Liver (tissue), 9 donors: Measurements from ENCODE around the gene DYSF. TPM values are rescaled to one million over a fixed set of nuclear protein-coding genes. Genes with fewer than 3 reads are reported as not detected.

Source experiments
- DNase-seq: peaks from one replicate; pipeline ENCODE4 v3.0.0-alpha.2; 2017; ENCODE audit warnings: low spot score
- H3K27ac ChIP-seq, 2 donors: one replicate each; pipeline ENCODE4 v1.7.0; 2013; ENCODE audit warnings: inconsistent platforms in 2 of 2, low read length in 2 of 2, control low read depth in 1 of 2, low read depth in 1 of 2, mild to moderate bottlenecking in 1 of 2
- H3K27me3 ChIP-seq, 4 donors: one replicate each; pipeline versions ENCODE4 v1.6.1 to v1.7.0; 2013; ENCODE audit warnings: low read length in 3 of 4, inconsistent platforms in 1 of 4, mild to moderate bottlenecking in 1 of 4, moderate library complexity in 1 of 4; ENCODE audit not compliant: control insufficient read depth in 4 of 4, insufficient read depth in 4 of 4
- H3K36me3 ChIP-seq, 4 donors: one replicate each; pipeline versions ENCODE4 v1.6.1 to v1.7.0; 2013; ENCODE audit warnings: low read length in 3 of 4, mild to moderate bottlenecking in 3 of 4, low read depth in 1 of 4, moderate library complexity in 1 of 4; ENCODE audit not compliant: control insufficient read depth in 4 of 4, insufficient read depth in 3 of 4
- H3K4me1 ChIP-seq, 4 donors: one replicate each; pipeline versions ENCODE4 v1.6.1 to v1.7.0; 2013; ENCODE audit warnings: low read length in 3 of 4, mild to moderate bottlenecking in 3 of 4, moderate library complexity in 1 of 4; ENCODE audit not compliant: control insufficient read depth in 4 of 4, insufficient read depth in 4 of 4
- H3K4me3 ChIP-seq, 3 donors: one replicate each; pipeline versions ENCODE4 v1.6.1 to v1.7.0; 2013; ENCODE audit warnings: low read length in 3 of 3, control low read depth in 1 of 3, low read depth in 1 of 3, mild to moderate bottlenecking in 1 of 3
- H3K9ac ChIP-seq, 2 donors: one replicate each; pipeline ENCODE4 v1.7.0; 2013; ENCODE audit warnings: low read length in 2 of 2, mild to moderate bottlenecking in 2 of 2, moderate library complexity in 2 of 2, control low read depth in 1 of 2, low read depth in 1 of 2
- H3K9me3 ChIP-seq, 4 donors: one replicate each; pipeline versions ENCODE4 v1.6.1 to v1.7.0; 2013; ENCODE audit warnings: low read length in 3 of 4; ENCODE audit not compliant: control insufficient read depth in 4 of 4
- FOXA1 ChIP-seq: IDR thresholded peaks from 2 replicates; pipeline ENCODE4 v1.6.1; 2016; ENCODE audit warnings: antibody characterized with exemption
- FOXA2 ChIP-seq: IDR thresholded peaks from 2 replicates; pipeline ENCODE4 v1.6.1; 2016; ENCODE audit warnings: antibody characterized with exemption
- NR2F2 ChIP-seq: IDR thresholded peaks from 2 replicates; pipeline ENCODE4 v1.6.1; 2016; ENCODE audit warnings: antibody characterized with exemption
- RAD21 ChIP-seq, 2 donors: IDR thresholded peaks; 2 replicates each; pipeline ENCODE4 v1.6.1; 2016; ENCODE audit warnings: antibody characterized with exemption in 2 of 2, mild to moderate bottlenecking in 2 of 2
- RXRA ChIP-seq, 2 donors: IDR thresholded peaks; 2 replicates each; pipeline ENCODE4 v1.6.1; 2017 to 2018; ENCODE audit warnings: antibody characterized with exemption in 2 of 2, mild to moderate bottlenecking in 1 of 2
- SP1 ChIP-seq: IDR thresholded peaks from 2 replicates; pipeline ENCODE4 v1.6.1; 2018; ENCODE audit warnings: antibody characterized with exemption, mild to moderate bottlenecking
- TAF1 ChIP-seq: conservative IDR thresholded peaks from 2 replicates; pipeline ENCODE4 v1.6.1; 2016; ENCODE audit warnings: antibody characterized with exemption, mild to moderate bottlenecking
- ZBTB33 ChIP-seq: IDR thresholded peaks from 2 replicates; pipeline ENCODE4 v1.6.1; 2016; ENCODE audit warnings: antibody characterized with exemption
- WGBS: extraction: QIAGEN DNeasy Blood & Tissue Kit; methylation state at CpG from one replicate; pipeline ENCODE4 v1.1.7; 2013; 5-methylcytosine and 5-hydroxymethylcytosine counted together
- polyA plus RNA-seq, 2 donors: library from polyadenylated mRNA; stranded (reverse) in 1 of 2; unstranded in 1 of 2; fragments of 200-250 nt in 1 of 2; fragments of >200 nt in 1 of 2; fragmentation: Nextera tagmentation in 1 of 2; extraction: Ambion mirVana in 1 of 2; gene quantifications; one replicate each; pipeline versions ENCODE4 v1.2.1 to v1.2.3, GENCODE V29; 2013 to 2015
- total RNA-seq, 2 donors: library from RNA; depleted of rRNA; stranded (reverse); fragments of >200 nt; gene quantifications; one replicate each; pipeline ENCODE4 v1.2.3, GENCODE V29; 2014
- TF ChIP-seq, protein P1 (sequence below): fragments of 150-350 bp; IDR thresholded peaks from 2 replicates; pipeline ENCODE4 v1.5.1; 2017; ENCODE audit warnings: improper control_type of control experiment, low read depth, low read length; ENCODE audit not compliant: missing input control
- TF ChIP-seq, protein P2 (sequence below): IDR thresholded peaks from 2 replicates; pipeline ENCODE4 v1.6.1; 2016; ENCODE audit warnings: antibody characterized with exemption
- donor health status: healthy.
- donor health status: healthy.
- donor health status: healthy.
- donor health status: healthy.
- donor health status: healthy.

DYSF gene
- total and polyA plus RNA-seq, 4 donors, result 8.5 to 20.8 (median 13.6) TPM

DNA sequence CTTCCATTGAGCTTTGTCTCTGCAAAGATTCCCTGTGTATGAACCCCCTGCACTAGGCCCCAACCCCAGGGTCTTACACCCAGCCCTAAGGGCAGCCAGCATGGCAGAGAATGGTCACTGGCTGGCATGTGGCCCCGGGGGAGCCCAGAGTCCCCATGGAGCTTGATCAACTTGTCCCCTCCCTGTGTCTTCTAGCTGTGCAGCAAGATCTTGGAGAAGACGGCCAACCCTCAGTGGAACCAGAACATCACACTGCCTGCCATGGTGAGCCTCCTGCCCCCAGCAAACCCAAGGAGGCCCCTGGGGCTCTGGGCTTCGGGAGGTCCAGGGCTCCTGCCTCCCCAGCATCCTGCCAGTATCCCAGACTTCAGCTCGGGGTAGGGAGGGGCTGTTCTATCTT is 81.5 kb downstream of the DYSF start (continued):
- TF ChIP-seq, protein P1, sequence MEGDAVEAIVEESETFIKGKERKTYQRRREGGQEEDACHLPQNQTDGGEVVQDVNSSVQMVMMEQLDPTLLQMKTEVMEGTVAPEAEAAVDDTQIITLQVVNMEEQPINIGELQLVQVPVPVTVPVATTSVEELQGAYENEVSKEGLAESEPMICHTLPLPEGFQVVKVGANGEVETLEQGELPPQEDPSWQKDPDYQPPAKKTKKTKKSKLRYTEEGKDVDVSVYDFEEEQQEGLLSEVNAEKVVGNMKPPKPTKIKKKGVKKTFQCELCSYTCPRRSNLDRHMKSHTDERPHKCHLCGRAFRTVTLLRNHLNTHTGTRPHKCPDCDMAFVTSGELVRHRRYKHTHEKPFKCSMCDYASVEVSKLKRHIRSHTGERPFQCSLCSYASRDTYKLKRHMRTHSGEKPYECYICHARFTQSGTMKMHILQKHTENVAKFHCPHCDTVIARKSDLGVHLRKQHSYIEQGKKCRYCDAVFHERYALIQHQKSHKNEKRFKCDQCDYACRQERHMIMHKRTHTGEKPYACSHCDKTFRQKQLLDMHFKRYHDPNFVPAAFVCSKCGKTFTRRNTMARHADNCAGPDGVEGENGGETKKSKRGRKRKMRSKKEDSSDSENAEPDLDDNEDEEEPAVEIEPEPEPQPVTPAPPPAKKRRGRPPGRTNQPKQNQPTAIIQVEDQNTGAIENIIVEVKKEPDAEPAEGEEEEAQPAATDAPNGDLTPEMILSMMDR, result no peak
- TF ChIP-seq FOXA2 (no peak), FOXA1 (no peak)

DNA sequence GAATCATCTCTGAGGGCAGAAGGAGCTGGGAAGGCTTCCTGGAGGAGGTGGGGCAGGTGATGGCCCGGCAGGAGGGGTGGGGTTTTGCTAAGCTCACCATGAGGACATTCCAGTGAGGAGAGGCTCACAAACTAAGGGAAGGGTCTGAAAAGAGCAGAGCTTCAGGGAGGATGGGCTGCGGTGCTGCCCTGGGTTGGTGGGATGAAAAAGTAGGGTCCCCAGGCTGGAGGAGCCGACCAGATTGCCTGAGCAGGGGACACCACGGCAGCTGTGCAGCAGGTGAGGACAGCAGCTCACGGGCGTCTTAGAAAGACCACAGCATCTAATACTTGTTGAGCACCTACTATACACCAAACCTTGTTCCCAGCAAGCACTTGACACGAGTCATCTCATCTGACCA is 82.2 kb downstream of the DYSF start:
- Histone ChIP-seq H3K4me3 (no peak overlapping the region), H3K27ac (no peak overlapping the region), H3K9ac (no peak overlapping the region), H3K27me3 (no peaks in the 10 kb centered on the region), H3K36me3 (peaks cover 0 to 17% (median 4%) of the 10 kb centered on the region in 4 donors), H3K9me3 (no peaks in the 10 kb centered on the region), H3K4me1 (peaks cover 0 to 8% (median 0%) of the 10 kb centered on the region in 4 donors)
- TF ChIP-seq, protein P2, sequence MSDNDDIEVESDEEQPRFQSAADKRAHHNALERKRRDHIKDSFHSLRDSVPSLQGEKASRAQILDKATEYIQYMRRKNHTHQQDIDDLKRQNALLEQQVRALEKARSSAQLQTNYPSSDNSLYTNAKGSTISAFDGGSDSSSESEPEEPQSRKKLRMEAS, result no peak
- TF ChIP-seq SP1, result no peak
- TF ChIP-seq, protein P1, result no peak
- no peak for TF ChIP-seq RAD21 (IDR thresholded peaks at IDR 0.05)
- no peak for TF ChIP-seq ZBTB33
- TF ChIP-seq RXRA (IDR thresholded peaks at IDR 0.05), result no peak
- no peak for TF ChIP-seq TAF1
- WGBS, result 95% methylated on average over 7 of the region's 7 CpGs
- no peak for DNase-seq

DNA sequence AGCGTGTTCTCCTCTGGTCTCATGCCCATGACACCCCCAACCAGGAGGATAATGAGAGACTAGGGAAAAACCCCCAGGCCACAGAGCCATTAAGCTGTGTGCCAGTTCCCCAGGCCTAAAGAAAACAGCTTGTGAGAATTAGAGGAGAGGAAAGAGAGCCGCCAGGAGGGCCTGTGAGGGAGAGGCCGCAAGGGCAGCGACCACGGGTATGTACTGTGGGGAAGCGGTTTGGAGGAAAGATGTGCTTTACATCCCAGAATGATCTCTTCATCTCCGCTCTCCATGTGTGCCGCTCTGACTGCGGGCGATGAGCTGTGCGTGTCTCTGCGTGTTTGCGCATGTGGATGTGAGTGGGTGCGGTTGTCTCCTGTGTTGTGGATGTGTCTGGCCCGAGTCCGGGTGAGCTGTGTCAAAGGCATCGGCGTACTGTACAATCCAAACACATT is 82.9 kb downstream of the DYSF start:
- Histone ChIP-seq H3K9me3 (no peaks in the 10 kb centered on the region), H3K4me3 (no peak overlapping the region), H3K36me3 (peaks cover 0 to 17% (median 4%) of the 10 kb centered on the region in 4 donors), H3K27me3 (no peaks in the 10 kb centered on the region), H3K27ac (no peak overlapping the region), H3K9ac (no peak overlapping the region), H3K4me1 (peaks cover 0 to 6% (median 0%) of the 10 kb centered on the region in 4 donors)
- DNase-seq, result no peak
- TF ChIP-seq FOXA2 (no peak), NR2F2 (no peak)
- TF ChIP-seq, protein P2, result no peak
- 96% methylated on average over 18 of the region's 18 CpGs for WGBS
